H9 (cell line): ENCODE data around the gene ALCAM. TPM values are rescaled to one million over a fixed set of nuclear protein-coding genes. Genes with fewer than 3 reads are reported as not detected.

Source experiments
- DNase-seq: peaks from one replicate; pipeline ENCODE4 v3.0.0-alpha.2; 2017
- H2AFZ ChIP-seq: one replicate; pipeline ENCODE4 v1.6.1; 2013; ENCODE audit warnings: mild to moderate bottlenecking, low read length, control low read depth, moderate library complexity
- H2AK5ac ChIP-seq: 2 replicates; pipeline ENCODE4 v1.6.1; 2013; ENCODE audit warnings: low read length, control low read depth, mixed read lengths; ENCODE audit not compliant: insufficient read length
- H2BK120ac ChIP-seq: one replicate; pipeline ENCODE4 v1.6.1; 2013; ENCODE audit warnings: low read depth, mild to moderate bottlenecking, low read length, control low read depth, inconsistent platforms; ENCODE audit not compliant: poor library complexity, severe bottlenecking
- H2BK12ac ChIP-seq: 2 replicates; pipeline ENCODE4 v1.6.1; 2013; ENCODE audit warnings: low read length, control low read depth, mixed read lengths, low read depth; ENCODE audit not compliant: insufficient read length
- H2BK15ac ChIP-seq: 2 replicates; pipeline ENCODE4 v1.6.1; 2013; ENCODE audit warnings: low read depth, low read length, control low read depth
- H2BK20ac ChIP-seq: one replicate; pipeline ENCODE4 v1.6.1; 2013; ENCODE audit warnings: low read depth, mild to moderate bottlenecking, low read length, control low read depth, inconsistent platforms; ENCODE audit not compliant: poor library complexity, severe bottlenecking
- H2BK5ac ChIP-seq: 2 replicates; pipeline ENCODE4 v1.6.1; 2013; ENCODE audit warnings: low read length, control low read depth, mixed read lengths; ENCODE audit not compliant: insufficient read length
- H3K14ac ChIP-seq: 2 replicates; pipeline ENCODE4 v1.6.1; 2013; ENCODE audit warnings: low read length, control low read depth; ENCODE audit not compliant: insufficient read depth
- H3K18ac ChIP-seq: 2 replicates; pipeline ENCODE4 v1.6.1; 2013; ENCODE audit warnings: low read depth, mild to moderate bottlenecking, mixed read lengths, low read length, control low read depth; ENCODE audit not compliant: insufficient read length
- H3K23ac ChIP-seq: 2 replicates; pipeline ENCODE4 v1.6.1; 2013; ENCODE audit warnings: low read length, control low read depth, mixed read lengths, low read depth; ENCODE audit not compliant: insufficient read length
- H3K23me2 ChIP-seq: 2 replicates; pipeline ENCODE4 v1.6.1; 2013; ENCODE audit warnings: low read depth, mild to moderate bottlenecking, mixed read lengths, low read length, control low read depth; ENCODE audit not compliant: insufficient read length, poor library complexity, severe bottlenecking
- H3K27ac ChIP-seq: 2 replicates; pipeline ENCODE4 v1.5.1; 2013; ENCODE audit warnings: low read length, control low read depth, mixed read lengths, low read depth; ENCODE audit not compliant: insufficient read length
- H3K27me3 ChIP-seq: 2 replicates; pipeline ENCODE4 v1.6.1; 2013; ENCODE audit warnings: low read length, control low read depth, inconsistent platforms; ENCODE audit not compliant: insufficient read depth
- H3K4ac ChIP-seq: 2 replicates; pipeline ENCODE4 v1.6.1; 2013; ENCODE audit warnings: low read depth, mild to moderate bottlenecking, control low read depth, inconsistent platforms, low read length, moderate library complexity
- H3K4me1 ChIP-seq: 2 replicates; pipeline ENCODE4 v1.6.1; 2013; ENCODE audit warnings: low read length, control low read depth, inconsistent platforms; ENCODE audit not compliant: insufficient read depth
- H3K4me2 ChIP-seq: 2 replicates; pipeline ENCODE4 v1.6.1; 2013; ENCODE audit warnings: low read length, control low read depth, mixed read lengths; ENCODE audit not compliant: insufficient read length, insufficient read depth
- H3K56ac ChIP-seq: 2 replicates; pipeline ENCODE4 v1.6.1; 2013; ENCODE audit warnings: low read depth, mild to moderate bottlenecking, mixed read lengths, low read length, control low read depth; ENCODE audit not compliant: insufficient read length
- H3K79me1 ChIP-seq: 2 replicates; pipeline ENCODE4 v1.6.1; 2013; ENCODE audit warnings: low read depth, mild to moderate bottlenecking, moderate library complexity, low read length, control low read depth, inconsistent platforms; ENCODE audit not compliant: insufficient read depth, poor library complexity, severe bottlenecking
- H3K79me2 ChIP-seq: 2 replicates; pipeline ENCODE4 v1.6.1; 2013; ENCODE audit warnings: low read length, control low read depth, inconsistent platforms; ENCODE audit not compliant: insufficient read depth
- H3K9ac ChIP-seq: 2 replicates; pipeline ENCODE4 v1.6.1; 2013; ENCODE audit warnings: low read length, control low read depth, mixed read lengths; ENCODE audit not compliant: insufficient read length; ENCODE audit errors: extremely low read depth
- H3K9me3 ChIP-seq: one replicate; pipeline ENCODE4 v1.6.1; 2013; ENCODE audit warnings: low read depth, low read length, inconsistent platforms; ENCODE audit not compliant: control insufficient read depth
- H3T11ph ChIP-seq: one replicate; pipeline ENCODE4 v1.6.1; 2013; ENCODE audit warnings: mild to moderate bottlenecking, low read length, control low read depth, inconsistent platforms
- H4K20me1 ChIP-seq: one replicate; pipeline ENCODE4 v1.6.1; 2013; ENCODE audit not compliant: control insufficient read depth, insufficient read length, insufficient read depth
- H4K5ac ChIP-seq: 2 replicates; pipeline ENCODE4 v1.6.1; 2013; ENCODE audit warnings: low read depth, mild to moderate bottlenecking, mixed read lengths, low read length, control low read depth; ENCODE audit not compliant: insufficient read length
- H4K8ac ChIP-seq: replicated peaks from 2 replicates; pipeline ENCODE4 v1.6.1; 2013; ENCODE audit warnings: low read length, control low read depth, mixed read lengths, low read depth; ENCODE audit not compliant: insufficient read length
- H4K91ac ChIP-seq: 2 replicates; pipeline ENCODE4 v1.6.1; 2013; ENCODE audit warnings: low read depth, mild to moderate bottlenecking, moderate library complexity, mixed read lengths, low read length, control low read depth; ENCODE audit not compliant: insufficient read length
- H3K27ac Mint-ChIP-seq, 3 experiments: 2 replicates in 2 of 3; 3 replicates in 1 of 3; pipeline ENCODE4 v1.8.0; 2020 to 2021; ENCODE audit warnings: mixed read lengths in 3 of 3, mild to moderate bottlenecking in 1 of 3, moderate library complexity in 1 of 3
- H3K27me3 Mint-ChIP-seq: 2 replicates; pipeline ENCODE4 v1.8.0; 2021; ENCODE audit warnings: low read depth, mild to moderate bottlenecking, moderate library complexity, mixed read lengths
- H3K36me3 Mint-ChIP-seq, 3 experiments: 2 replicates in 2 of 3; 3 replicates in 1 of 3; pipeline ENCODE4 v1.8.0; 2020 to 2021; ENCODE audit warnings: low read depth in 3 of 3, mixed read lengths in 3 of 3; ENCODE audit not compliant: insufficient read depth in 1 of 3
- H3K4me1 Mint-ChIP-seq, 2 experiments: 2 replicates each; pipeline ENCODE4 v1.8.0; 2020; ENCODE audit warnings: mixed read lengths in 2 of 2
- H3K4me3 Mint-ChIP-seq, 2 experiments: 2 replicates in 1 of 2; 3 replicates in 1 of 2; pipeline ENCODE4 v1.8.0; 2020 to 2021; ENCODE audit warnings: mild to moderate bottlenecking in 2 of 2, mixed read lengths in 2 of 2, moderate library complexity in 1 of 2
- H3K9me3 Mint-ChIP-seq, 2 experiments: 2 replicates in 1 of 2; 3 replicates in 1 of 2; pipeline ENCODE4 v1.8.0; 2020; ENCODE audit warnings: mild to moderate bottlenecking in 2 of 2, mixed read lengths in 2 of 2, moderate library complexity in 1 of 2
- WGBS: extraction: QIAGEN DNeasy Blood & Tissue Kit; methylation state at CpG from one replicate; pipeline ENCODE4 v1.1.7; 2013; ENCODE audit warnings: missing lambda C conversion rate, low lambda C conversion rate, mixed read lengths; ENCODE audit not compliant: insufficient read length; ENCODE audit errors: extremely low coverage; 5-methylcytosine and 5-hydroxymethylcytosine counted together
- total RNA-seq: library from RNA; stranded (reverse); gene quantifications from 2 replicates; pipeline ENCODE4 v1.2.1, GENCODE V29; 2021
- TF ChIP-seq, protein P1 (sequence below): fragments of 200-600 bp; sonication (generic); conservative IDR thresholded peaks from 3 replicates; pipeline ENCODE4 v1.8.0; 2021; ENCODE audit warnings: antibody characterized with exemption, mild to moderate bottlenecking

ALCAM gene
- total RNA-seq, 1 experiment from 2014 or later = 43.7 TPM

DNA sequence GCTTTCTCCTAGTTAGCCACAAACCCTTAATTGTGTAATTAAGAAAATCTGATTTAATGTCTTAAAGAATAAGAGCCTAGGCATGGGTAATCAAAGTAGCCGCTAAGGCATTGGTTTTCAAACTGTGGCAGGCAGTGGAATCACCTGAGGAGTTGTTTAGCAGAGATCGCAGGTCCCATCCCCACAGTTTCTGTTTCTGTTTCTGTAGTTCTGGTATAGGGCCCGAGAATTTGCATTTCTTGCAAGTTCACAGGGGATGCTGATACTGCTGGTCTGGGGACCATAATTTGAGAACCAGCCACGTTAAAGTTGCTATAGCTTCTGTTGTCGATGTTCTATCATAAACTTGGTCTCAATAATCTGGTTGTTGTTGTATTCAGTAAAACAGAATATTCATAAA is 204.3 kb downstream of the ALCAM start:
- no peak overlapping the region for H3K56ac ChIP-seq
- H2AFZ ChIP-seq = no peak overlapping the region
- TF ChIP-seq, protein P1, sequence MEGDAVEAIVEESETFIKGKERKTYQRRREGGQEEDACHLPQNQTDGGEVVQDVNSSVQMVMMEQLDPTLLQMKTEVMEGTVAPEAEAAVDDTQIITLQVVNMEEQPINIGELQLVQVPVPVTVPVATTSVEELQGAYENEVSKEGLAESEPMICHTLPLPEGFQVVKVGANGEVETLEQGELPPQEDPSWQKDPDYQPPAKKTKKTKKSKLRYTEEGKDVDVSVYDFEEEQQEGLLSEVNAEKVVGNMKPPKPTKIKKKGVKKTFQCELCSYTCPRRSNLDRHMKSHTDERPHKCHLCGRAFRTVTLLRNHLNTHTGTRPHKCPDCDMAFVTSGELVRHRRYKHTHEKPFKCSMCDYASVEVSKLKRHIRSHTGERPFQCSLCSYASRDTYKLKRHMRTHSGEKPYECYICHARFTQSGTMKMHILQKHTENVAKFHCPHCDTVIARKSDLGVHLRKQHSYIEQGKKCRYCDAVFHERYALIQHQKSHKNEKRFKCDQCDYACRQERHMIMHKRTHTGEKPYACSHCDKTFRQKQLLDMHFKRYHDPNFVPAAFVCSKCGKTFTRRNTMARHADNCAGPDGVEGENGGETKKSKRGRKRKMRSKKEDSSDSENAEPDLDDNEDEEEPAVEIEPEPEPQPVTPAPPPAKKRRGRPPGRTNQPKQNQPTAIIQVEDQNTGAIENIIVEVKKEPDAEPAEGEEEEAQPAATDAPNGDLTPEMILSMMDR = no peak
- Mint-ChIP-seq H3K36me3 (peaks cover 0 to 9% (median 9%) of the 10 kb centered on the region in 3 experiments; a peak in 6 of 7 replicates), H3K9me3 (no peaks in the 10 kb centered on the region; a peak in 2 of 5 replicates), H3K4me1 (no peaks in the 10 kb centered on the region; a peak in 1 of 4 replicates), H3K27me3 (no peaks in the 10 kb centered on the region), H3K4me3 (no peak overlapping the region), H3K27ac (no peak overlapping the region)
- H3K23ac ChIP-seq = no peak overlapping the region
- H2BK120ac ChIP-seq = no peak overlapping the region
- no peaks in the 10 kb centered on the region for H3K9me3 ChIP-seq
- H3K9ac ChIP-seq = no peak overlapping the region
- H3K27me3 ChIP-seq = no peaks in the 10 kb centered on the region
- no peaks in the 10 kb centered on the region for H3K23me2 ChIP-seq
- H3K4ac ChIP-seq = no peak overlapping the region
- H2BK5ac ChIP-seq = no peak overlapping the region
- no peak overlapping the region for H2BK12ac ChIP-seq
- no peak overlapping the region for H3K4me2 ChIP-seq
- H4K8ac ChIP-seq = no peak overlapping the region
- no peaks in the 10 kb centered on the region for H4K20me1 ChIP-seq
- H2AK5ac ChIP-seq = no peak overlapping the region
- H2BK20ac ChIP-seq = no peak overlapping the region
- no peaks in the 10 kb centered on the region for H3K79me1 ChIP-seq
- no peak overlapping the region for H3K27ac ChIP-seq
- DNase-seq = no peak
- WGBS = no CpG with 5 or more reads among the region's 5 CpGs
- no peak overlapping the region for H3T11ph ChIP-seq
- no peak overlapping the region for H4K91ac ChIP-seq
- no peaks in the 10 kb centered on the region for H3K79me2 ChIP-seq
- H3K4me1 ChIP-seq = no peaks in the 10 kb centered on the region
- no peak overlapping the region for H4K5ac ChIP-seq
- H2BK15ac ChIP-seq = no peak overlapping the region
- no peak overlapping the region for H3K14ac ChIP-seq
- H3K18ac ChIP-seq = no peak overlapping the region
